Heart left ventricle (tissue), 16 donors: ENCODE results near the gene FAM156A. TPM values are rescaled to one million over a fixed set of nuclear protein-coding genes. Genes with fewer than 3 reads are reported as not detected.
A peak's percentile ranks its signal among the peaks of the same experiment; 100 is the strongest.
"Not testable (repeated sequence)": the region's sequence is repeated elsewhere in the genome, so short reads cannot be mapped to it uniquely, and the experiment has no call there.

Experiments
- ATAC-seq, 4 donors: fragments of 200-7000 bp; cut with Tn5 transposase; one replicate each; pipeline ENCODE4 v1.9.1; 2020 to 2022; ENCODE audit warnings: moderate library complexity in 4 of 4, mild to moderate bottlenecking in 3 of 4, moderate number of reproducible peaks in 1 of 4
- DNase-seq, 5 donors: peaks; one replicate each; pipeline ENCODE4 v3.0.0-alpha.2; 2020
- H3K27ac ChIP-seq, 12 donors: fragments of 200-600 bp; sonication (generic) in 4 of 12; one replicate each; pipeline versions ENCODE4 v1.5.0 to v1.8.0; 2016 to 2022; ENCODE audit warnings: mild to moderate bottlenecking in 2 of 12
- H3K27me3 ChIP-seq, 9 donors: fragments of 200-600 bp; sonication (generic) in 2 of 9; one replicate each; pipeline versions ENCODE4 v1.5.1 to v1.8.0; 2016 to 2022; ENCODE audit warnings: mild to moderate bottlenecking in 3 of 9
- H3K36me3 ChIP-seq, 9 donors: fragments of 200-600 bp; sonication (generic) in 2 of 9; one replicate each; pipeline versions ENCODE4 v1.5.0 to v1.8.0; 2018 to 2022; ENCODE audit warnings: mild to moderate bottlenecking in 2 of 9
- H3K4me1 ChIP-seq, 12 donors: fragments of 200-600 bp; sonication (generic) in 4 of 12; one replicate each; pipeline versions ENCODE4 v1.5.0 to v1.8.0; 2016 to 2022; ENCODE audit warnings: mild to moderate bottlenecking in 3 of 12
- H3K4me3 ChIP-seq, 12 donors: fragments of 200-600 bp; sonication (generic) in 4 of 12; one replicate each; pipeline versions ENCODE4 v1.5.0 to v1.8.0; 2017 to 2022; ENCODE audit warnings: mild to moderate bottlenecking in 9 of 12, moderate library complexity in 4 of 12
- H3K9me3 ChIP-seq, 12 donors: fragments of 200-600 bp; sonication (generic) in 4 of 12; one replicate each; pipeline versions ENCODE4 v1.5.0 to v1.8.0; 2016 to 2022; ENCODE audit warnings: mild to moderate bottlenecking in 1 of 12
- POLR2A ChIP-seq, 2 donors: fragments of 450-650 bp; IDR thresholded peaks; one replicate each; pipeline ENCODE4 v1.6.1; 2017; ENCODE audit warnings: antibody characterized with exemption in 2 of 2, mild to moderate bottlenecking in 2 of 2, moderate library complexity in 2 of 2
- WGBS, 4 donors: extraction: QIAGEN DNeasy Blood & Tissue Kit in 2 of 4; methylation state at CpG; one replicate each; pipeline versions ENCODE4 v1.1.5 to v1.1.7; 2013 to 2018; 5-methylcytosine and 5-hydroxymethylcytosine counted together
- intact Hi-C, 10 donors: fragments of 100-400 bp; cut with DNase I; formaldehyde crosslinking; loops; one replicate each; pipeline versions ENCODE4 v1.11.1 to v1.14.2; 2022
- polyA plus RNA-seq, 2 donors: library from polyadenylated mRNA; stranded (reverse); fragments of 200-250 nt; gene quantifications; one replicate each; pipeline ENCODE4 v1.2.3, GENCODE V29; 2013
- total RNA-seq, 9 donors: library from RNA; depleted of rRNA in 2 of 9; stranded (reverse); fragments of >200 nt in 2 of 9; fragmentation: NEBNext Ultra II Directional in 3 of 9; extraction: Animal tissue kit (Norgen Biotek cat#: 25700) in 3 of 9; gene quantifications; one replicate each; pipeline versions ENCODE4 v1.1.0 to v1.2.4, GENCODE V29; 2016 to 2023
- TF ChIP-seq, protein P1 (sequence below), 12 donors: fragments of 200-600 bp; sonication (generic) in 4 of 12; IDR thresholded peaks; one replicate each; pipeline versions ENCODE4 v1.5.0 to v1.8.0; 2018 to 2022; ENCODE audit warnings: antibody characterized with exemption in 12 of 12, mild to moderate bottlenecking in 5 of 12
- donor health status: ischemic (EF 13 %, LVEDD 7.1; RV severe dilation, severe dysfunction).
- donor health status: healthy with polysubstance abuse.
- donor health status: DM: no; HTN: yes; CAD: no.
- donor health status: DM: no; HTN: no; CAD: no.
- donor health status: ischemic (EF 25% LVEDD 6.9; RV normal size, moderate dysfunction).
- donor health status: ischemic (EF 25% LVEDD 5.7; RV mildly dilated, moderate dysfunction).
- donor health status: healthy.
- donor health status: DM: yes; HTN: yes; CAD: no.
- donor health status: ischemic (EF 35%, LVEDD 5.7; RV mildly dilated, moderate dysfunction).
- donor health status: nonischemic (EF 11% LVEDD 7.7; RV severe dilation, severe dysfunction).
- donor health status: DM: yes; HTN: yes; CAD: no.
- donor health status: PGD.
- donor health status: ischemic (EF 29% LVEDD 5.4; RV normal size, mild dysfunction).
- donor health status: nonischemic (EF 23%, LVEDD 6.1; RV moderate dilation, normal function).

The FAM156A gene
- total and polyA plus RNA-seq, 11 donors, result 3.6 to 12.9 (median 7.0) TPM

DNA sequence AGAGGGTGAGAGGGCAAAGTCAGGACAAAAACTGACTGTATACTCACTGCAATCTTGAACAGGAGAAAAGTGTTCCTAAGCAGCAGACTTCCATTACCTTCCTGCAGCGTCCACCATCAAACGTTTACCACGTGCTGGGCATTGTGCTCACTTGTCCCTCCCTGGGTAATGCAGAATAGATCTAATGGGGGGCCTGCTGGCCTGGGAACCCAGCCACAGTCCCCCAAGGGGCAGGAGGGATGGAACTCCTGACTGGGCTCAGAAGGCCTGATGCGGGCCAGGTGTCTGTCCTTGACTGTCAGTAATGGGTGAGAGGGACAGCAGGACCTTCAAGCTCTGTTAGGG, 37.6 kb upstream of the FAM156A start:
- WGBS, 4 donors, result 12 to 43% (median 25%) methylated on average over 4 of the region's 4 CpGs
- ATAC-seq (no peak), DNase-seq (no peak)
- H3K27me3 ChIP-seq, result peaks cover 0 to 27% (median 0%) of the 10 kb centered on the region in 9 donors
- H3K4me1 ChIP-seq, result peaks cover 0 to 20% (median 6%) of the 10 kb centered on the region in 12 donors
- peak overlapping the region in 10 of 12 donors; percentile 57 to 90 (median 66) for H3K4me3 ChIP-seq
- no peaks in the 10 kb centered on the region for H3K9me3 ChIP-seq
- peak overlapping the region; percentile 82 to 99 (median 92) for H3K27ac ChIP-seq
- intact Hi-C loops, result no loop called here
- no peaks in the 10 kb centered on the region for H3K36me3 ChIP-seq
- TF ChIP-seq POLR2A (IDR thresholded peaks at IDR 0.05), result no peak
- TF ChIP-seq, protein P1, sequence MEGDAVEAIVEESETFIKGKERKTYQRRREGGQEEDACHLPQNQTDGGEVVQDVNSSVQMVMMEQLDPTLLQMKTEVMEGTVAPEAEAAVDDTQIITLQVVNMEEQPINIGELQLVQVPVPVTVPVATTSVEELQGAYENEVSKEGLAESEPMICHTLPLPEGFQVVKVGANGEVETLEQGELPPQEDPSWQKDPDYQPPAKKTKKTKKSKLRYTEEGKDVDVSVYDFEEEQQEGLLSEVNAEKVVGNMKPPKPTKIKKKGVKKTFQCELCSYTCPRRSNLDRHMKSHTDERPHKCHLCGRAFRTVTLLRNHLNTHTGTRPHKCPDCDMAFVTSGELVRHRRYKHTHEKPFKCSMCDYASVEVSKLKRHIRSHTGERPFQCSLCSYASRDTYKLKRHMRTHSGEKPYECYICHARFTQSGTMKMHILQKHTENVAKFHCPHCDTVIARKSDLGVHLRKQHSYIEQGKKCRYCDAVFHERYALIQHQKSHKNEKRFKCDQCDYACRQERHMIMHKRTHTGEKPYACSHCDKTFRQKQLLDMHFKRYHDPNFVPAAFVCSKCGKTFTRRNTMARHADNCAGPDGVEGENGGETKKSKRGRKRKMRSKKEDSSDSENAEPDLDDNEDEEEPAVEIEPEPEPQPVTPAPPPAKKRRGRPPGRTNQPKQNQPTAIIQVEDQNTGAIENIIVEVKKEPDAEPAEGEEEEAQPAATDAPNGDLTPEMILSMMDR (IDR thresholded peaks at IDR 0.05), result peak in 1 of 12 donors; percentile 26

DNA sequence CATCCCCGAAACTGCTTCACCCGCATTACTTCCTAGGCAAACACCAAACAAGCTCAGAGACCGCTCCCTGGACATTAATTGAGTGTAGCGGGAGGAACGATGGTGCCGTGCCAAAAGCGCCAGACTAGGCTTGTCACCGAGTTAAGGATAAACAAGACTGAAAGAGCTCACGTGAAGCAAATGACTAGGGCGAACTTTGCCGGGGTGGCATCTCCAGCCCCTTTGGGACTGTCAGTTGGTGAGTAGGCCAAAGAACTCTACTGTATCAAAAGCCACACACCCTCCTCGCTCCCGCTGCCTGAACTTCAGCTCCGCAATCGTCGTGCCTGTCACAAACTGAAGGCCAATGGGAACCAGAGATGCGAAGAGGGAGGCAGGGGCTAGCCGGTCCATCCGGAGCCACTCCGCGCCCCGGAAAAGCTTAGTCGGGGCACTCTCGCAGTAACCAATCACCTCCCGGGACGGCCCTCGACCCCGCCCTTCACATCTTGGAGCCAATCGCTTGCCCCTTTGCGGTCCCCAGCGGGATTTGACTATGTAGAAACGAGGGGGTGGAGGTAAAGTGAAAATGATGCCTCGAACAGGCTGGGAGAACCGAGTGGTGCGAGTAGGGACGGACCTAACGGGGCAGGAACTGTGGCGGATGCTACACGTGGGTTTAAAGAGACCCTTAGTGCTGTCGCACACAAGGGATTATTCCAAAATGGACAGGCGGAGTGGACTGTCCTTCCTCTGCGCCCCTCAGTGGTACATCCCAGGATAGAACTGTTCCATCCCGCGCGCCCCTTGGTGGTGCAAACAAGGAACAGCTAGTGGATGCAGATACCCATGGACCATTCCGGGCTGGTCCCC, 37.0 kb upstream of the FAM156A start:
- TF ChIP-seq, protein P1 (IDR thresholded peaks at IDR 0.05), result peak; percentile 45 to 77 (median 60)
- TF ChIP-seq POLR2A (IDR thresholded peaks at IDR 0.05), result peak in 1 of 2 donors; percentile 36
- H3K4me1 ChIP-seq, result peaks cover 0 to 20% (median 6%) of the 10 kb centered on the region in 12 donors
- DNase-seq (peak; percentile 93 to 96 (median 95)), ATAC-seq (peak; percentile 98 to 99 (median 99))
- peaks cover 0 to 21% (median 0%) of the 10 kb centered on the region in 9 donors for H3K27me3 ChIP-seq
- 0 to 34% (median 12%) methylated on average over 45 to 46 of the region's 46 CpGs for WGBS, 4 donors
- intact Hi-C loops, result no loop called here
- H3K4me3 ChIP-seq, result peak overlapping the region; percentile 46 to 90 (median 66)
- no peaks in the 10 kb centered on the region for H3K36me3 ChIP-seq
- no peaks in the 10 kb centered on the region for H3K9me3 ChIP-seq
- peak overlapping the region; percentile 82 to 99 (median 92) for H3K27ac ChIP-seq

DNA sequence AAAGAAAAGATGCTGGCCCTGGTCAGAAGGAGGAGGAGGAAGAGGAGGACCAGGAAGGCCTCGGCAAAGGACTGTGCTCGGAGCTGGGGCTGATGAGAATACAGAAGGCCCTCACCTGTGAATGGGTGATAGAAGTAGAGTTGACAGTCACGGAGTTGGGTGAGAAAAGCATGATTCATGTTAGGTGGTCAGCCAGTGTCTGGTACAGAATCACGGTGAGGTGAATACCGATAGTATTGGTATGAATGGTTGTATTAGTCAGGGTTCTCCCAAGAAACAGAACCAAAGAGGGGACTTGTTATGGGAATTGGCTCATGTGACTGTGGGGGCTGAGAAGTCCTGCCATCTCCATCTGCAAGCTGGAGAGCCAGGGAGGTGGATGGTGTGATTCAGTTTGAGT, 32.5 kb upstream of the FAM156A start:
- Histone ChIP-seq H3K4me1 (peaks cover 0 to 29% (median 14%) of the 10 kb centered on the region in 12 donors), H3K9me3 (no peaks in the 10 kb centered on the region), H3K36me3 (no peaks in the 10 kb centered on the region), H3K27me3 (peaks cover 0 to 7% (median 0%) of the 10 kb centered on the region in 9 donors), H3K4me3 (no peak overlapping the region), H3K27ac (no peak overlapping the region)
- intact Hi-C loops, result no loop called here
- WGBS, 4 donors, result 76 to 91% (median 81%) methylated on average over 5 of the region's 5 CpGs
- ATAC-seq (no peak), DNase-seq (no peak)
- TF ChIP-seq, protein P1 (IDR thresholded peaks at IDR 0.05), result no peak
- TF ChIP-seq POLR2A (IDR thresholded peaks at IDR 0.05), result no peak

DNA sequence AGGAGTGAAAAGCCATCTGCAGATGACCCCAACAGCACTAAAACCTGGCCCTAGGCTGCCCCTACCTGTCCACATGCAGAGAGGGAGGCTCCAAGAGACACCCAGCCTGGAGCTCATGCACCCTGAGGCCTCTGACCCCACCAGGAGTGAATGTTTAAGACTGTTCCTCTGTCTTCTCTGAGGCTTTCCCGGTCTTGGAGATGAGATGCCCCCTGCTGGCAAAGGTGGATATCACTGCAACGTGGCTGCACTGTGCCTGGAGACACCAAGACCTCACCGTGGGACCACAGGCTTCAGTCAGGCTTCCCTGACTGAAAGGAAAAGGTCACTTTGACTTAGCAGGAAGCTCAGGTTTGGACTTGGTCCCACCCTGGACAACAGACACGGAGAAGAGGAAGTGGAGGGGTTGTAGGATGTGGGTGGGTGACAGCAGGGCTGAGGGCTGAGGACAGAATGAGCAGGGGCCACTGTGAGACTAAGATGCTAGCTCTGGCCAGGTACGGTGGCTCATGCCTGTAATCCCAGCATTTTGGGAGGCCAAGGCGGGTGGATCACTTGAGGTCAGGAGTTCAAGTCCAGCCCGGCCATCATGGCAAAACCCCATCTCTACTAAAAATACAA, 31.8 kb upstream of the FAM156A start:
- DNase-seq (peak; percentile 20 to 70 (median 52)), ATAC-seq (peak in 3 of 4 donors; percentile 82 to 84 (median 84))
- intact Hi-C loops, H3K4me3 ChIP-seq, H3K27me3 ChIP-seq, H3K9me3 ChIP-seq, H3K36me3 ChIP-seq: not testable (repeated sequence)
- WGBS, 4 donors, result 25 to 34% (median 31%) methylated on average over 6 to 7 of the region's 7 CpGs
- peak overlapping the region in 8 of 12 donors; percentile 0 to 53 (median 32) for H3K27ac ChIP-seq
- H3K4me1 ChIP-seq, result peaks cover 0 to 28% (median 14%) of the 10 kb centered on the region in 12 donors
- TF ChIP-seq, protein P1 (IDR thresholded peaks at IDR 0.05), result peak; percentile 44 to 65 (median 51)
